MM.1S (cell line): ENCODE measurements around the gene SAMSN1.

Experiments used
- DNase-seq: peaks from one replicate; pipeline ENCODE4 v3.0.0-alpha.2; 2015
- H2AFZ ChIP-seq: fragments of 300-600 bp; sonication (generic); 2 replicates; pipeline ENCODE4 v1.6.0; 2016; ENCODE audit warnings: antibody characterized with exemption, low read length
- H3F3A ChIP-seq: fragments of 300-600 bp; sonication (generic); 2 replicates; pipeline ENCODE4 v1.6.1; 2016; ENCODE audit warnings: mild to moderate bottlenecking, antibody characterized with exemption, low read length, moderate library complexity, mixed read lengths; ENCODE audit not compliant: insufficient read depth
- H3K27ac ChIP-seq: fragments of 300-600 bp; sonication (generic); 2 replicates; pipeline ENCODE4 v1.5.1; 2016; ENCODE audit warnings: mild to moderate bottlenecking, low read length
- H3K27me3 ChIP-seq: fragments of 300-600 bp; sonication (generic); replicated peaks from 2 replicates; pipeline ENCODE4 v1.6.0; 2016; ENCODE audit warnings: low read length; ENCODE audit not compliant: insufficient read depth
- H3K36me3 ChIP-seq: fragments of 300-600 bp; sonication (generic); replicated peaks from 2 replicates; pipeline ENCODE4 v1.6.1; 2016; ENCODE audit warnings: mild to moderate bottlenecking, low read length, mixed read lengths; ENCODE audit not compliant: insufficient read depth
- H3K4me1 ChIP-seq: fragments of 300-600 bp; sonication (generic); 2 replicates; pipeline ENCODE4 v1.6.1; 2016; ENCODE audit warnings: low read length, mixed read lengths
- H3K4me2 ChIP-seq: fragments of 300-600 bp; sonication (generic); 2 replicates; pipeline ENCODE4 v1.6.0; 2016; ENCODE audit warnings: low read depth, low read length
- H3K4me3 ChIP-seq: fragments of 300-600 bp; sonication (generic); 2 replicates; pipeline ENCODE4 v1.5.1; 2016; ENCODE audit warnings: low read length, mixed read lengths
- H3K79me2 ChIP-seq: fragments of 300-600 bp; sonication (generic); 2 replicates; pipeline ENCODE4 v1.6.1; 2016; ENCODE audit warnings: mixed run types, low read length, mixed read lengths
- H3K9ac ChIP-seq: fragments of 300-600 bp; sonication (generic); 2 replicates; pipeline ENCODE4 v1.6.1; 2016; ENCODE audit warnings: low read length, mixed read lengths
- H3K9me2 ChIP-seq: fragments of 300-600 bp; sonication (generic); replicated peaks from 2 replicates; pipeline ENCODE4 v1.6.1; 2016; ENCODE audit warnings: mild to moderate bottlenecking, low read length, mixed read lengths; ENCODE audit not compliant: insufficient read depth
- H3K9me3 ChIP-seq: fragments of 300-600 bp; sonication (generic); replicated peaks from 2 replicates; pipeline ENCODE4 v1.6.1; 2016; ENCODE audit warnings: mild to moderate bottlenecking, low read length, mixed read lengths; ENCODE audit not compliant: insufficient read depth
- H4K20me1 ChIP-seq: fragments of 300-600 bp; sonication (generic); 2 replicates; pipeline ENCODE4 v1.6.1; 2016; ENCODE audit warnings: mild to moderate bottlenecking, low read length, moderate library complexity, mixed read lengths; ENCODE audit not compliant: insufficient read depth
- EZH2 ChIP-seq: fragments of 300-600 bp; sonication (generic); optimal IDR thresholded peaks from 2 replicates; pipeline ENCODE3; 2017; ENCODE audit warnings: low read depth, mild to moderate bottlenecking, antibody characterized with exemption, low read length, mixed read lengths
- EZH2phosphoT487 ChIP-seq: fragments of 300-600 bp; sonication (generic); IDR thresholded peaks from 2 replicates; pipeline ENCODE4 v1.6.1; 2018; ENCODE audit warnings: antibody characterized with exemption, low read length
- TF ChIP-seq, protein P1 (sequence below): fragments of 300-600 bp; sonication (generic); IDR thresholded peaks from 2 replicates; pipeline ENCODE4 v1.5.1; 2016; ENCODE audit warnings: antibody characterized with exemption, low read length, mixed read lengths

SAMSN1 gene

DNA sequence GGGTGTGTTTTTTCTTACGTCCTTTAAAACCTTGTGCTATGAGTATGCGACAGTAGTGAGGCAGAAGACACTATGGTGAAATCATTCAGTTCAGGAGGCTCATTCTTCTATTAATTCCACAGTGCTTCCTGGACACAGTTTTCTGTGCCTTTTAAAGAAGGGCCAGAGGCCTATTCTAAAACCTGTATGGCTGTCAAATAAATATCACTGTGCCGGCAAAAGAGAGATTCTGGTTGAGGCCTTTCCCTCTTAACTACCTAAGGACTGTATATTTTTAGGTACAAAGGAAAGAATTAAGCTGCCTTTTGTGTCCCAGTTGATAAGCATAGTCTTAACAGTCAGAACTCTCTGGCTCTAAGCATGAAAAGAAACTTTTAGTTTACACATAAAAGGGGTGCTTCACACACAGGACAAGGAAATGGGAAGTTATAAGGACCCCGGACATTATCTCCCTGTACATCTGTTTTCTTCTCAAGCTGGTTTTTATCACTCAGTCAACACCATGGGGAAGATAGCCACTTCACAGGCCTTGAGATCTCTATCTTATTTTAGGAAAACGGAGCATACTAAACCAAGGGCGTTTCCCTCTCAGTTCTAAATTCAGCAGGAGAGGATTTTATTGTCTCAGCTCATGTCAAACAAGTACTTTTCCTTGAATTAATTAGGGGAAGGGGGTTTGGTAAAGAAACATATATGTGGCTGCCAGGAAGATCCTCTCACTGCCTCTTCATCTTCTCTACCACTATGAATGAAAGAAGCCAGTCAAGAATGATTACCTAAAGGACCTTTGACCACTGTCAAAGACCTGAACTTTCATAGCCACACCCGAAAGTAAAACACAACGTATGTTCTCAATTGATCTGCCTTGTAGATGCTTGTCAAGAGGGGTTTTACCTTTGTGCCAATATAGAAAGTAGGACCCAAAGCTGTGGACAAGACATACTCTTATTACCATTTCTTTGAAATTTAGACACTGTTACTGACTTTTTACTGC is 91.8 kb downstream of the SAMSN1 start:
- Histone ChIP-seq H3K4me2 (peak overlapping the region; percentile 46), H2AFZ (peak overlapping the region; percentile 1; the same call in 1 of the 2 replicates), H3K27ac (peak overlapping the region; percentile 70; the same call in 1 of the 2 replicates)

DNA sequence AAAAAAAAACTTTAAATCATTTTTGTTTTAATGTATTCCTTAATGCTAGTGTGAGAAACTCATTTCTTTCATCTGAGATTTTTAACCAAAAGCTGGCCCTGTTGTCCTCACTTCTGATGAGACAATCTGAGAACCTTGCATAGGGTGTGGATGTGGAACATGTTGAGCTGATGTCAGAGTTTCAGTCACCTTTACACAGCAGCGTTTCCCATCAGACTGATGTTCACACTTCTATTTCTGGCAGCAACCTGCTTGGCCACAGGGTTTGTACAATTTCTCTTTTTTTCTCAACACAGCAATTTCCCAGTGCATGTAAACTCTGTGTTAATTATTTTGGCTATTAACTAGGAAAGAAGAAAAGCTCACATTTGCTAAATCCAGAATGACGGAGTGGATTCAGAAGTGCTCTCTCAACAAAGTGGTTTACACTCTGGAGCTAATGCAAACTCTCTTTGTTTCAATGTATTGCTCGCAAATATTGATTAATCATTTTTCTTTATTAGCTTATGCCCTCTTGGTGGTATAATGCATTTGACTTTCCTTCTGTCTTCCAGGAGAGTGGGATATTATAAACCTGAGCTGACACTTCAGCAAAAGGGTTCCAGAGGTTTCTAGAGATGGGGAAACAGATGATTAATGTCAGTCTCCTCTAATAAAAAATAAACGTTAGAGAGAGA is 92.6 kb downstream of the SAMSN1 start:
- H3K4me3 ChIP-seq: no peak overlapping the region
- H3K36me3 ChIP-seq: no peaks in the 10 kb centered on the region
- no peaks in the 10 kb centered on the region for H3K9me3 ChIP-seq
- no peaks in the 10 kb centered on the region for H3K9me2 ChIP-seq
- DNase-seq: peak; percentile 85
- TF ChIP-seq, protein P1, sequence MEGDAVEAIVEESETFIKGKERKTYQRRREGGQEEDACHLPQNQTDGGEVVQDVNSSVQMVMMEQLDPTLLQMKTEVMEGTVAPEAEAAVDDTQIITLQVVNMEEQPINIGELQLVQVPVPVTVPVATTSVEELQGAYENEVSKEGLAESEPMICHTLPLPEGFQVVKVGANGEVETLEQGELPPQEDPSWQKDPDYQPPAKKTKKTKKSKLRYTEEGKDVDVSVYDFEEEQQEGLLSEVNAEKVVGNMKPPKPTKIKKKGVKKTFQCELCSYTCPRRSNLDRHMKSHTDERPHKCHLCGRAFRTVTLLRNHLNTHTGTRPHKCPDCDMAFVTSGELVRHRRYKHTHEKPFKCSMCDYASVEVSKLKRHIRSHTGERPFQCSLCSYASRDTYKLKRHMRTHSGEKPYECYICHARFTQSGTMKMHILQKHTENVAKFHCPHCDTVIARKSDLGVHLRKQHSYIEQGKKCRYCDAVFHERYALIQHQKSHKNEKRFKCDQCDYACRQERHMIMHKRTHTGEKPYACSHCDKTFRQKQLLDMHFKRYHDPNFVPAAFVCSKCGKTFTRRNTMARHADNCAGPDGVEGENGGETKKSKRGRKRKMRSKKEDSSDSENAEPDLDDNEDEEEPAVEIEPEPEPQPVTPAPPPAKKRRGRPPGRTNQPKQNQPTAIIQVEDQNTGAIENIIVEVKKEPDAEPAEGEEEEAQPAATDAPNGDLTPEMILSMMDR: no peak
- TF ChIP-seq EZH2phosphoT487: no peak
- H3K79me2 ChIP-seq: no peaks in the 10 kb centered on the region
- H3K9ac ChIP-seq: peak overlapping the region; percentile 22; the same call in 1 of the 2 replicates
- H3K27me3 ChIP-seq: no peaks in the 10 kb centered on the region
- peaks cover 21% of the 10 kb centered on the region for H3F3A ChIP-seq
- H3K27ac ChIP-seq: peak overlapping the region; percentile 70
- H3K4me2 ChIP-seq: peak overlapping the region; percentile 46
- H4K20me1 ChIP-seq: no peaks in the 10 kb centered on the region
- H3K4me1 ChIP-seq: peaks cover 28% of the 10 kb centered on the region
- H2AFZ ChIP-seq: peak overlapping the region; percentile 21; the same call in 1 of the 2 replicates

More for the DNA sequence above, 91.8 kb downstream of the SAMSN1 start:
- H3K9ac ChIP-seq: peak overlapping the region; percentile 22; the same call in 1 of the 2 replicates
- H3K9me3 ChIP-seq: no peaks in the 10 kb centered on the region
- H3K79me2 ChIP-seq: no peaks in the 10 kb centered on the region
- H4K20me1 ChIP-seq: no peaks in the 10 kb centered on the region
- H3K9me2 ChIP-seq: no peaks in the 10 kb centered on the region
- TF ChIP-seq EZH2 (no peak), EZH2phosphoT487 (no peak)
- TF ChIP-seq, protein P1: no peak
- H3F3A ChIP-seq: peaks cover 21% of the 10 kb centered on the region
- peak; percentile 46 for DNase-seq
- no peak overlapping the region for H3K4me3 ChIP-seq
- H3K4me1 ChIP-seq: peaks cover 28% of the 10 kb centered on the region
- H3K36me3 ChIP-seq: no peaks in the 10 kb centered on the region
- H3K27me3 ChIP-seq: no peaks in the 10 kb centered on the region

DNA sequence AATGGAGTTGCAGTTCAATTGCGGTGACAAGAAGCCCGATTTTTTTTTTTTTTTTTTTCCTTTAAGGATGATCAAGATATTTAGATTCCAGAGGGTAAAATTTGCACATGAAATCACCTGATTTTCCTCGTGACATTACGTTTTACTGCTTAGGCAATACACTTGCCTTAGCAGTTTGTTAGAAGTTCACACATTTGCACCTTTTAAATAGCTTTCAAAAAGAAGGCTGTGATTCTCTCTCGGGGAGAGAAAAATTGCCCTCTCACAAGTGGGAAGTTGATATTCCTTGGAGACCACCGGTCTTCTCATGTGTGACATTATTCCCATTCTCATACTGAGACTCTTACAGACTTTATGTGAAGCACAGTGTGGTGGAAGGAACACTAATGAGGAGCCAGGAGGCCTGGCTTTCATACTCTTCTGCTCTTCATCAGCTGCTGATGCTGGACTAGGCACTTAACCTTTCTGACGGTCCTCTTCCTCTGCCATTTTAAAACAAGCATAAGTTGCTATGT is 93.3 kb downstream of the SAMSN1 start:
- DNase-seq: no peak
- no peak overlapping the region; the same call in 1 of the 2 replicates for H3K4me2 ChIP-seq
- no peaks in the 10 kb centered on the region for H3K79me2 ChIP-seq
- no peaks in the 10 kb centered on the region for H3K9me2 ChIP-seq
- H3K4me3 ChIP-seq: no peak overlapping the region
- peak overlapping the region; percentile 21; the same call in 1 of the 2 replicates for H3K9ac ChIP-seq
- peak overlapping the region; percentile 70 for H3K27ac ChIP-seq
- H3K36me3 ChIP-seq: no peaks in the 10 kb centered on the region
- H2AFZ ChIP-seq: 0 out of 2 replicates have a peak overlapping the region, but pooled peaks have one; percentile 14
- H3F3A ChIP-seq: peaks cover 21% of the 10 kb centered on the region
- H3K27me3 ChIP-seq: no peaks in the 10 kb centered on the region
- no peaks in the 10 kb centered on the region for H4K20me1 ChIP-seq
- H3K9me3 ChIP-seq: no peaks in the 10 kb centered on the region
- TF ChIP-seq EZH2phosphoT487 (no peak), EZH2 (no peak)
- TF ChIP-seq, protein P1: no peak
- H3K4me1 ChIP-seq: peaks cover 28% of the 10 kb centered on the region
